Measurements from ENCODE around the gene NEK10. TPM values are rescaled to one million over a fixed set of nuclear protein-coding genes. Genes with fewer than 3 reads are reported as not detected.

The NEK10 gene
- total RNA-seq, 1 donor from 2014 or later, result 0.28 TPM

- no peaks in the 10 kb centered on the region for H3K9me3 Mint-ChIP-seq
- no peaks in the 10 kb centered on the region for H3K36me3 Mint-ChIP-seq (ENCODE audit: low read depth)
- H3K27me3 Mint-ChIP-seq, result no peaks in the 10 kb centered on the region
- H3K27ac Mint-ChIP-seq, result no peak overlapping the region
- H3K4me3 Mint-ChIP-seq, result no peak overlapping the region
- no peaks in the 10 kb centered on the region for H3K4me1 Mint-ChIP-seq
- DNase-seq, result peak; percentile 3
- intact Hi-C loops (cut with micrococcal nuclease), result no loop called here
These were observed 87.5 kb downstream of the NEK10 start for GRCh38 chr3:27281671-27282150.

- Mint-ChIP-seq H3K9me3 (no peaks in the 10 kb centered on the region), H3K4me1 (no peaks in the 10 kb centered on the region), H3K36me3 (ENCODE audit: low read depth) (no peaks in the 10 kb centered on the region), H3K27ac (no peak overlapping the region), H3K4me3 (no peak overlapping the region), H3K27me3 (no peaks in the 10 kb centered on the region)
- intact Hi-C loops (cut with micrococcal nuclease), result no loop called here
- DNase-seq, result no peak
These were observed 90.1 kb downstream of the NEK10 start for GRCh38 chr3:27279123-27279522.

- intact Hi-C loops (cut with micrococcal nuclease), result no loop called here
- no peaks in the 10 kb centered on the region for H3K27me3 Mint-ChIP-seq
- H3K4me1 Mint-ChIP-seq, result no peaks in the 10 kb centered on the region
- no peak overlapping the region for H3K27ac Mint-ChIP-seq
- H3K9me3 Mint-ChIP-seq, result no peaks in the 10 kb centered on the region
- DNase-seq, result no peak
- no peaks in the 10 kb centered on the region for H3K36me3 Mint-ChIP-seq (ENCODE audit: low read depth)
- no peak overlapping the region for H3K4me3 Mint-ChIP-seq
These were observed 90.7 kb downstream of the NEK10 start for GRCh38 chr3:27278383-27279055.

GRCh38 chr3:27275441-27275990 lies 93.7 kb downstream of the NEK10 start:
- Mint-ChIP-seq H3K27ac (no peak overlapping the region), H3K4me3 (no peak overlapping the region), H3K27me3 (no peaks in the 10 kb centered on the region), H3K9me3 (no peaks in the 10 kb centered on the region), H3K36me3 (ENCODE audit: low read depth) (no peaks in the 10 kb centered on the region), H3K4me1 (no peaks in the 10 kb centered on the region)
- intact Hi-C loops (cut with micrococcal nuclease), result no loop called here
- peak; percentile 12 for DNase-seq

GRCh38 chr3:27271890-27272289 lies 97.3 kb downstream of the NEK10 start:
- Mint-ChIP-seq H3K27ac (no peak overlapping the region), H3K27me3 (no peaks in the 10 kb centered on the region), H3K4me3 (no peak overlapping the region), H3K4me1 (no peaks in the 10 kb centered on the region), H3K36me3 (ENCODE audit: low read depth) (no peaks in the 10 kb centered on the region), H3K9me3 (no peaks in the 10 kb centered on the region)
- intact Hi-C loops (cut with micrococcal nuclease), result no loop called here
- DNase-seq, result no peak

GRCh38 chr3:27254896-27255295 lies 114.3 kb downstream of the NEK10 start:
- H3K4me3 Mint-ChIP-seq, result no peak overlapping the region
- intact Hi-C loops (cut with micrococcal nuclease), result loop anchor here (10.0 kb wide), 1 partner anchor 120 kb away; no protein-coding TSS in a partner anchor
- H3K27ac Mint-ChIP-seq, result no peak overlapping the region
- no peaks in the 10 kb centered on the region for H3K9me3 Mint-ChIP-seq
- no peaks in the 10 kb centered on the region for H3K4me1 Mint-ChIP-seq
- H3K27me3 Mint-ChIP-seq, result no peaks in the 10 kb centered on the region
- no peaks in the 10 kb centered on the region for H3K36me3 Mint-ChIP-seq (ENCODE audit: low read depth)
- no peak for DNase-seq

- H3K27ac Mint-ChIP-seq, result no peak overlapping the region
- intact Hi-C loops (cut with micrococcal nuclease), result loop anchor here (10.0 kb wide), 1 partner anchor 119 kb away; no protein-coding TSS in a partner anchor
- no peaks in the 10 kb centered on the region for H3K4me1 Mint-ChIP-seq
- no peaks in the 10 kb centered on the region for H3K9me3 Mint-ChIP-seq
- H3K27me3 Mint-ChIP-seq, result no peaks in the 10 kb centered on the region
- no peak overlapping the region for H3K4me3 Mint-ChIP-seq
- DNase-seq, result peak; percentile 69
- no peaks in the 10 kb centered on the region for H3K36me3 Mint-ChIP-seq (ENCODE audit: low read depth)
These were observed 115.4 kb downstream of the NEK10 start for GRCh38 chr3:27253831-27254230.

GRCh38 chr3:27253391-27253790 lies 115.8 kb downstream of the NEK10 start:
- DNase-seq, result no peak
- no peaks in the 10 kb centered on the region for H3K36me3 Mint-ChIP-seq (ENCODE audit: low read depth)
- no peaks in the 10 kb centered on the region for H3K9me3 Mint-ChIP-seq
- no peak overlapping the region for H3K27ac Mint-ChIP-seq
- H3K27me3 Mint-ChIP-seq, result no peaks in the 10 kb centered on the region
- H3K4me3 Mint-ChIP-seq, result no peak overlapping the region
- no peaks in the 10 kb centered on the region for H3K4me1 Mint-ChIP-seq
- intact Hi-C loops (cut with micrococcal nuclease), result loop anchor here (10.0 kb wide), 1 partner anchor 119 kb away; no protein-coding TSS in a partner anchor

- Mint-ChIP-seq H3K4me3 (no peak overlapping the region), H3K9me3 (no peaks in the 10 kb centered on the region), H3K36me3 (ENCODE audit: low read depth) (no peaks in the 10 kb centered on the region), H3K4me1 (no peaks in the 10 kb centered on the region), H3K27me3 (no peaks in the 10 kb centered on the region), H3K27ac (no peak overlapping the region)
- intact Hi-C loops (cut with micrococcal nuclease), result loop anchor here (10.0 kb wide), 1 partner anchor 118 kb away; no protein-coding TSS in a partner anchor
- DNase-seq, result no peak
These were observed 116.5 kb downstream of the NEK10 start for GRCh38 chr3:27252646-27253045.

GRCh38 chr3:27244374-27244773 lies 124.8 kb downstream of the NEK10 start:
- no peaks in the 10 kb centered on the region for H3K27me3 Mint-ChIP-seq

GRCh38 chr3:27239951-27240350 lies 129.2 kb downstream of the NEK10 start:
- Mint-ChIP-seq H3K27ac (no peak overlapping the region), H3K4me1 (no peaks in the 10 kb centered on the region), H3K9me3 (peaks cover 22% of the 10 kb centered on the region), H3K36me3 (ENCODE audit: low read depth) (no peaks in the 10 kb centered on the region), H3K4me3 (no peak overlapping the region), H3K27me3 (no peaks in the 10 kb centered on the region)
- intact Hi-C loops (cut with micrococcal nuclease), result no loop called here
- DNase-seq, result no peak

More at GRCh38 chr3:27244374-27244773, 124.8 kb downstream of the NEK10 start:
- H3K4me1 Mint-ChIP-seq, result no peaks in the 10 kb centered on the region
- DNase-seq, result no peak
- H3K4me3 Mint-ChIP-seq, result no peak overlapping the region
- no peak overlapping the region for H3K27ac Mint-ChIP-seq
- intact Hi-C loops (cut with micrococcal nuclease), result no loop called here
- H3K36me3 Mint-ChIP-seq (ENCODE audit: low read depth), result no peaks in the 10 kb centered on the region
- peaks cover 8% of the 10 kb centered on the region for H3K9me3 Mint-ChIP-seq

- Mint-ChIP-seq H3K27me3 (no peaks in the 10 kb centered on the region), H3K4me3 (no peak overlapping the region), H3K36me3 (ENCODE audit: low read depth) (no peaks in the 10 kb centered on the region), H3K27ac (no peak overlapping the region), H3K9me3 (peaks cover 25% of the 10 kb centered on the region), H3K4me1 (no peaks in the 10 kb centered on the region)
- no peak for DNase-seq
- intact Hi-C loops (cut with micrococcal nuclease), result no loop called here
These were observed 140.4 kb downstream of the NEK10 start for GRCh38 chr3:27228805-27229204.

- intact Hi-C loops (cut with micrococcal nuclease), result no loop called here
- peaks cover 3% of the 10 kb centered on the region for H3K9me3 Mint-ChIP-seq
- H3K36me3 Mint-ChIP-seq (ENCODE audit: low read depth), result no peaks in the 10 kb centered on the region
- no peaks in the 10 kb centered on the region for H3K27me3 Mint-ChIP-seq
- no peak overlapping the region for H3K4me3 Mint-ChIP-seq
- no peak overlapping the region for H3K27ac Mint-ChIP-seq
- no peak for DNase-seq
- no peaks in the 10 kb centered on the region for H3K4me1 Mint-ChIP-seq
These were observed 145.0 kb downstream of the NEK10 start for GRCh38 chr3:27224197-27224596.

- intact Hi-C loops (cut with micrococcal nuclease), result no loop called here
- H3K27ac Mint-ChIP-seq, result no peak overlapping the region
- DNase-seq, result no peak
- no peaks in the 10 kb centered on the region for H3K27me3 Mint-ChIP-seq
- peaks cover 3% of the 10 kb centered on the region for H3K9me3 Mint-ChIP-seq
- H3K36me3 Mint-ChIP-seq (ENCODE audit: low read depth), result no peaks in the 10 kb centered on the region
- no peak overlapping the region for H3K4me3 Mint-ChIP-seq
- H3K4me1 Mint-ChIP-seq, result no peaks in the 10 kb centered on the region
These were observed 147.8 kb downstream of the NEK10 start for GRCh38 chr3:27221264-27221932.
